Left ventricle myocardium inferior (tissue), 1 donor: ENCODE data around the gene SCD5. TPM values are rescaled to one million over a fixed set of nuclear protein-coding genes. Genes with fewer than 3 reads are reported as not detected.

Experiments
- DNase-seq: peaks from one replicate; pipeline ENCODE4 v3.0.0-alpha.2; 2020
- H3K27ac ChIP-seq: fragments of 200-600 bp; replicated peaks from 2 replicates; pipeline ENCODE4 v1.8.0; 2021
- H3K27me3 ChIP-seq: fragments of 200-600 bp; 2 replicates; pipeline ENCODE4 v1.8.0; 2021; ENCODE audit warnings: low read depth
- H3K36me3 ChIP-seq: fragments of 200-600 bp; 2 replicates; pipeline ENCODE4 v1.8.0; 2021
- H3K4me1 ChIP-seq: fragments of 200-600 bp; 2 replicates; pipeline ENCODE4 v1.8.0; 2021
- H3K4me3 ChIP-seq: fragments of 200-600 bp; 2 replicates; pipeline ENCODE4 v1.8.0; 2021; ENCODE audit warnings: mild to moderate bottlenecking, moderate library complexity
- H3K9me3 ChIP-seq: fragments of 200-600 bp; replicated peaks from 2 replicates; pipeline ENCODE4 v1.8.0; 2021
- intact Hi-C: fragments of 100-400 bp; cut with micrococcal nuclease; formaldehyde crosslinking; loops from one replicate; pipeline ENCODE4 v1.11.0; 2022
- total RNA-seq: library from RNA; stranded (reverse); fragmentation: NEBNext Ultra II Directional; extraction: Animal tissue kit (Norgen Biotek cat#: 25700); gene quantifications from one replicate; pipeline ENCODE4 v1.2.1, GENCODE V29; 2021
- TF ChIP-seq, protein P1 (sequence below): fragments of 200-600 bp; IDR thresholded peaks from 2 replicates; pipeline ENCODE4 v1.8.0; 2021; ENCODE audit warnings: antibody characterized with exemption, mild to moderate bottlenecking, borderline replicate concordance
- donor health status: DM: no; HTN: yes; CAD: no; lungs with severe emphysema.

SCD5 gene
- total RNA-seq, 1 donor from 2014 or later, result 4.5 TPM

DNA sequence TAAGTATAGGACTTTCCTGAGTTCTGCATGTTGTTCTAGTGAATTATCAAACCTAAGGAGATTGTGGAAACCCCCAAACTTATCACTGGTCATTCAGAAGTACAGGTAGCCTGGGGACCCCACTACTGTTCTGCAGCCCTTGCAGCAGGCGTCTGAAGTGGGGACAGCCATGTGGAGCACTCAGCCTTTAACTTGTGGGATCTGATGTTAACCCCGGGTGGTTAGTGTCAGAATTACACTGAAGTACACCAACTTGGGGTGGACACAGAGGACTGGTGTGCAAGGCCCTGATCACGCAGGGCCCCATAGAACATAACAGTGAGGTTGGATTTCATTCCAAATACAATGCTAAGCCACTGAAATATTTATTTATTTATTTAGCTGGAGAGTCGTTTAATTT lies 103.7 kb downstream of the SCD5 start:
- Histone ChIP-seq H3K9me3 (no peaks in the 10 kb centered on the region), H3K27ac (no peak overlapping the region), H3K4me3 (no peak overlapping the region), H3K4me1 (peaks cover 9% of the 10 kb centered on the region), H3K27me3 (no peaks in the 10 kb centered on the region), H3K36me3 (no peaks in the 10 kb centered on the region)
- TF ChIP-seq, protein P1, sequence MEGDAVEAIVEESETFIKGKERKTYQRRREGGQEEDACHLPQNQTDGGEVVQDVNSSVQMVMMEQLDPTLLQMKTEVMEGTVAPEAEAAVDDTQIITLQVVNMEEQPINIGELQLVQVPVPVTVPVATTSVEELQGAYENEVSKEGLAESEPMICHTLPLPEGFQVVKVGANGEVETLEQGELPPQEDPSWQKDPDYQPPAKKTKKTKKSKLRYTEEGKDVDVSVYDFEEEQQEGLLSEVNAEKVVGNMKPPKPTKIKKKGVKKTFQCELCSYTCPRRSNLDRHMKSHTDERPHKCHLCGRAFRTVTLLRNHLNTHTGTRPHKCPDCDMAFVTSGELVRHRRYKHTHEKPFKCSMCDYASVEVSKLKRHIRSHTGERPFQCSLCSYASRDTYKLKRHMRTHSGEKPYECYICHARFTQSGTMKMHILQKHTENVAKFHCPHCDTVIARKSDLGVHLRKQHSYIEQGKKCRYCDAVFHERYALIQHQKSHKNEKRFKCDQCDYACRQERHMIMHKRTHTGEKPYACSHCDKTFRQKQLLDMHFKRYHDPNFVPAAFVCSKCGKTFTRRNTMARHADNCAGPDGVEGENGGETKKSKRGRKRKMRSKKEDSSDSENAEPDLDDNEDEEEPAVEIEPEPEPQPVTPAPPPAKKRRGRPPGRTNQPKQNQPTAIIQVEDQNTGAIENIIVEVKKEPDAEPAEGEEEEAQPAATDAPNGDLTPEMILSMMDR, result no peak
- intact Hi-C loops, result no loop called here
- DNase-seq, result no peak

DNA sequence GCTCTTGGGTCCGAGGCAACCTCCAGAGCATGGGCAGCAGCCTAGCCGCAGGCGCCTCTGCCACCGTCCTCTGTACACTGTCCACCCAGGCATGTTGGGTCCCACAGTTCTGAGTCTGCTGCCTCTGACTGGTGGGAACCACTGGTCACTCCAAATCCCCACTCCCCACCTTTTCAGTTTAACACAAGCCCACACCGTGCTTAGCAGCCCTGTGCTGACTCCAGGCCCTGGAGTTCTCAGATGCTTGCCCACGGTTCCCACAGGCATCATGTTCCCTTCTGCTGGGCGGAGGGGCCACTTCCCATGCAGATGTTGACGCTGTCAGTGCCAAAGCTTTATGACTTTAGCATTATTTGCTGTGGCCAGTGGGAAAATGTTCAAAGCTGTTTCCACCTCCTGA lies 104.5 kb downstream of the SCD5 start:
- Histone ChIP-seq H3K4me1 (peaks cover 9% of the 10 kb centered on the region), H3K27me3 (no peaks in the 10 kb centered on the region), H3K36me3 (no peaks in the 10 kb centered on the region), H3K9me3 (no peaks in the 10 kb centered on the region), H3K27ac (no peak overlapping the region), H3K4me3 (no peak overlapping the region)
- intact Hi-C loops, result no loop called here
- DNase-seq, result no peak
- TF ChIP-seq, protein P1, result no peak

DNA sequence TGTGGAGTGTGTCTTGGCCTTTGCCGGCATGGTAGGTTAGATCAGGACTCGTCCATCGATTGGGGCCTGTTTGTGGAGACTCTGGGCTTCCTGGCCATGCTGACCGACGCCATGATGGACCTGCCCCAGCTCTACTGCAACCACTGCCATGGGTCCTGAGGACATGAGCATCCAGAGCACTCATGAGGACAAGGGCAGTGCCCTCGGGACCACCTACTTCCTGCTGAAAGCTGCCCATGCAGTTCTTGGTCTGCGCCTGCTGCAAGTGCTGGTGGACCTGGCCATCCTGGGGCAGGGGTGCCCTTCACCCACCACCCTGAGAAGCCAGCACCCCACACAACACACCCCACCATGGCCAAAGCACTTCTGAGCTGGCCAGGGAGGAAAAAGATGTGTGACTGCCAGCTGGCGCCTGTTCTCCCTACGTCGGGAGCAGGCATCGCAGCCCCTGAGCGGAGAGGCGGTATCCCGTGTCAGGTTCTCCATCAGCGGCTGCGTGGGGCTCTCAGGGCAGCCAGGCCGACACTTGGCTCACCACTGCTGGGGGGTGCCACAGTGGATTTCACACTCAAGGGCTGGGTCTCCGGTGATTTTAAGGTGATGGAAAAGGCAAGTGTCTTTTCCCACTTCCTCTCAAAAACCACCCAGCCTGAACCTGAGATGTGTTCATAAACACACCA lies 106.4 kb downstream of the SCD5 start:
- H3K9me3 ChIP-seq, result no peaks in the 10 kb centered on the region
- H3K36me3 ChIP-seq, result no peaks in the 10 kb centered on the region
- intact Hi-C loops, result no loop called here
- TF ChIP-seq, protein P1, result no peak
- DNase-seq, result no peak
- no peaks in the 10 kb centered on the region for H3K27me3 ChIP-seq
- H3K4me3 ChIP-seq, result no peak overlapping the region
- peaks cover 9% of the 10 kb centered on the region for H3K4me1 ChIP-seq
- H3K27ac ChIP-seq, result peak overlapping the region; percentile 12

DNA sequence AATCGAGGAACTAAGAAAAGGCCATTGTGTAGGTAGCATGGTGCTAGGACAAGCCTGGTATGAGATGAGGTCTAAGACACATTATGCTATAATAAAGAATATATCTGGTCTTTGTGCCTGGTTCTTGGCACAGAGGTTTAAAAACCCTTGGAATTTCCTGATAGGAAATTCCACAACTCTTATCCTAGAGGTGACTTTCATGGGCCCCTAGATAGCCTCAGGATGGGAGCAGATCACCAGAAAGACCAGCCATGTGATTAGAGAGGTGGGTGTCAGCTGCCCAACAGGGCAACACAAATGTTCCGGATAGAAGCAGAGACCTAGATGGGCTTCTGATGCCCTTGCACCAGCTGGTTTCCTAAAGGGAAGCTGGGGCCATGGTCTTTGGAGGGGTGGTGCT lies 107.2 kb downstream of the SCD5 start:
- Histone ChIP-seq H3K4me1 (peaks cover 8% of the 10 kb centered on the region), H3K36me3 (no peaks in the 10 kb centered on the region), H3K27me3 (no peaks in the 10 kb centered on the region), H3K4me3 (no peak overlapping the region), H3K9me3 (no peaks in the 10 kb centered on the region), H3K27ac (peak overlapping the region; percentile 12)
- no peak for DNase-seq
- TF ChIP-seq, protein P1, result no peak
- intact Hi-C loops, result no loop called here

DNA sequence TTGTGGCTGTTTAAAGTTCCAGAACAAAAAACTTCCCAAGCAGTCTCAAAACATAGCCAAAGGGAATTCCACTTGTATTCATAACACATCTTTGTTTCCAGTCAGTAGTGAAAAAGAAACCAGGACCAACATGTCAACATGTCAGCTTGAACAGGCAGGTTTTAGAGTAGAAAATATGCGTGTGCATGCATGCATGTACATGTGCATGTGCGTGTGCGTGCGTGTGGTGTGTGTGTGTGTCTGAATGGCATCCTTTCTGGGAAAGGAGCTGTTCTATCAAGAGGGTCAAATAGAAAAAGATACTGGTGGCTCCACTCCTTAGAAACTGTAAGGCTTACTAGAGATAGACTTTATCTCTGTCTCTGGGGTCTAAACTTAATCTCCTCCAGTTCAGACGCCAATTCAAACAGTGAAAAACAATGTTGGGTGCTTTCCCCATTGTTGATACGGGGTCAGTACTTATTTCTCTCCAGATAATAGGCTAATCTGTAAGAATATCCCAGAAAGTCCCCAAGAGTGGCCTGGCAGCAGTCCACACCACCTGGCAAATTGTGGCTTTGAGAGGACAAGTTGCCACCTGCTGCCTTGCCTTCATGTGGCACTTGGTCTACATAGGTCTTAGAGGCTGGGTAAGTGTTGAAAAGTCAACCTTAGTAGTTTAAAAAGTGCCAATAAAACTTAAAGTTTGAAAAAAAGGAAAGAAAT lies 110.4 kb downstream of the SCD5 start:
- H3K4me1 ChIP-seq, result peaks cover 3% of the 10 kb centered on the region
- TF ChIP-seq, protein P1, result no peak
- intact Hi-C loops, result no loop called here
- H3K27me3 ChIP-seq, result no peaks in the 10 kb centered on the region
- H3K9me3 ChIP-seq, result no peaks in the 10 kb centered on the region
- H3K4me3 ChIP-seq, result no peak overlapping the region
- H3K27ac ChIP-seq, result peak overlapping the region; percentile 6
- no peak for DNase-seq
- H3K36me3 ChIP-seq, result no peaks in the 10 kb centered on the region
